NCI-H2029 (cell line): ENCODE measurements around the gene TIMM29.
"Not testable (repeated sequence)": the region's sequence is repeated elsewhere in the genome, so short reads cannot be mapped to it uniquely, and the experiment has no call there.

Experiments used
- DNase-seq: peaks from one replicate; lab custom pipeline; 2025; lab: John Stamatoyannopoulos, UW

TIMM29 gene

DNA sequence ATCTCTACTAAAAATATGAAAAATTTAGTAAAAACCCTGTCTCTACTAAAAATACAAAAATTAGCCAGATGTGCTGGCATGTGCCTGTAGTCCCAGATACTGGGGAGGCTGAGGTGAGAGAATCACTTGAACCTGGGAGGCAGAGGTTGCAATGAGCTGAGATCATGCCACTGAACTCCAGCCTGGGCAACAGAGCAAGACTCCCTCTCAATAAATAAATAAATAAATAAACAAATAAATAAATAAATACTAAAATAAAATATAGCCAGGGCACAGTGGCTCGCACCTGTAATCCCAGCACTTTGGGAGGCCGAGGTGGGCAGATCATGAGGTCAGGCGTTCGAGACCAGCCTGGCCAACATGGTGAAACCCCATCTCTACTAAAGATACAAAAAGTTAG is 14.8 kb downstream of the TIMM29 start:
- not testable (repeated sequence) for DNase-seq

DNA sequence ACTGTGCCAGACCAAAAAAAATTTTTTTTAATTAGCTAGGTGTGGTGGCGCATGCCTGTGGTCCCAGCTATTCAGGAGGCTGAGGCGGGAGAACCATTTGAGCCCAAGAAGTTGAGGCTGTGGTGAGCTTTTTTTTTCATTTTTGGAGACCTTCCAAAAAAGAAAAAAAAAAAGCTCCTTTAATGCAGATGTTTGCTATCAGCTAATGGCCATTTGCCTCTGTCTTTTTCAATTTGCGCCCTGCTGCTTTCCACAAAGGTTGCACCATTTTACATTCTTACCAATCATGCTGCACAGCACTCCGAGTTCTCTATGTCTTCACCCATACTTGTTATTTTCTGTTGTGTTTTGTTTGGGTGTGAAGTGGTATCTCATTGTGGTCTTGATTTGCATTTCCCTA is 16.7 kb downstream of the TIMM29 start:
- DNase-seq: no peak

DNA sequence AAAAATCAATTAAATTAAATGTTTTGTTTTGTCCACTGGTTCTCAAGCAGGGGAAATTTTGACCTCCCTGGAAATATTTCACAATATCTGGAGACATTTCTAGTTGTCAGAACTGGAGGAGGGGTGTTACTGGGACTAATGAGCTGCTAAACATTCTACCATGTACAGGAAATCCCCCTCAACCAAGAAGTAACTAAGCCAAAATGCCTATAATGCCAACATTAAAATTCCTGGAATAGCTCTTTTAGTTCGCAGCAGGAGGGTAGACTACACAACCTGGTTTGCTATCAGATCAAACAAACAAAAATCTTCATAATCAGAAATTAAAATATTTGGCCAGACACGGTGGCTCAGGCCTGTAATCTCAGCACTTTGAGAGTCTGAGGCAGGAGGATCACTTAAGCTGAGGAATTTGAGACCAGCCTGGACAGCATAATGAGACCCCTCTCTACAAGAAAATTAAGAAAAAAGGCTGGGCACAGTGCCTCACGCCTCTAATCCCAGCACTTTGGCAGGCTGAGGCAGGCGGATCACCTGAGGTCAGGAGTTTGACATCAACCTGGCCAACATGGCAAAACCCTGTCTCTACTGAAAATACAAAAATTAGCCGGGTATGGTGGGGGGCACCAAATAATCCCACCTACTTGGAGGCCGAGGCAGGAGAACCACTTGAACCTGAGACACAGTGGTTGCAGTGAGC is 18.5 kb downstream of the TIMM29 start:
- DNase-seq: no peak

- peak; percentile 62 for DNase-seq
Observed at GRCh38 chr19:10952809-10953208, 24.2 kb downstream of the TIMM29 start.

GRCh38 chr19:10959277-10959968 is 30.8 kb downstream of the TIMM29 start:
- not testable (repeated sequence) for DNase-seq

DNA sequence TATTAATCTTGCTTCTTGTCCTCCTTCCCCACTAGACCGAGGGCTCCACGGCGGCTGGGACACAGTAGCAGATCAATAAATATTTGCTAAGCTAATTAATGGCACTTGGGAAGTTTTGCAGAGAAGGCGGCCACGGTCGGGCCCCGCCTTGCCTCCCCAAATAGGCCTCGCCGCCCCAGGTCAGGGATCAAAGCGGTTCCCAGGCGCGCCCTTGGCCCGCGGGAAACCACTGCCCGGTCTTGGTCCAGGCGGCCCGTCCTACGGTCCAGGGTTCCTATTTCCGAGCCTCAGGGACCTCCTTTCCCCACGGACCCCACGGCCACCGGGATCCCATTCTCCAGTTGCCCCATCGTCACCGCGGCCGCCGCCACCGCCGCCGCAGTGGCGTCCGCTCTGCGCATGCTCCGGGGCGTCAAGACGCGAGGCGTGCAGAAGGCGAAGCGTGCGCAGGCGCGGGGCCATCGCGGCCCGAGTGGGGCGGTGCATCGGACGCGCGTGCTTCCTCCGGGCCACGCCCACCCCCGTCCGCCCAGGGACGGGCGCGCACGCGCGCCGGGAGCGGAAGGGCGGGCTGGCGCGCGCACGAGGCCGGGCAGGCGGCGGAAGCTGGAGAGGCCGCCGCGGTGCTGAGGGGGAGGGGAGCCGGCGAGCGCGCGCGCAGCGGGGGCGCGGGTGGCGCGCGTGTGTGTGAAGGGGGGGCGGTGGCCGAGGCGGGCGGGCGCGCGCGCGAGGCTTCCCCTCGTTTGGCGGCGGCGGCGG is 31.9 kb downstream of the TIMM29 start, which contains the start of gene SMARCA4:
TSS of gene SMARCA4 (plus strand) at position 717 of the 759 bp plus-strand sequence. CDS start 23,122 bp downstream, outside the sequence.
- DNase-seq: peak; percentile 94

- DNase-seq: no peak
Observed at GRCh38 chr19:10961073-10961860, 32.7 kb downstream of the TIMM29 start.

DNA sequence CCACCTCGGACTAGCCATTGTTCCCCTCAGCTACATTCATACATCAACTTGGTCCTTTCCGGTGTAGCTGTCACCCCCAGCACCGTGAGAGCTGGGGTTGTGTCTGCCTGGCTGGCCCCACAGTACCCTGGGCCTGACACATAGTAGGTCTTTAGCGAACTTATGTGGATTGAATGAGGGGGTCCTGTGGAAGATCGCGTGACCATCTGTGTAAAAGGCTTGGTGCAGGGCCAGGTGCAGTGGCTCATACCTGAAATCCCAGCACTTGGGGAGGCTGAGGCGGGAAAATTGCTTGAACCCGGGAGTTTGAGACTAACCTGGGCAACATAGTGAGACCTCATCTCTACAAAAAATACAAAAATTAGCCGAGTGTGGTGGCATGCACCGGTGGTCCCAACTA is 34.3 kb downstream of the TIMM29 start:
- no peak for DNase-seq

DNA sequence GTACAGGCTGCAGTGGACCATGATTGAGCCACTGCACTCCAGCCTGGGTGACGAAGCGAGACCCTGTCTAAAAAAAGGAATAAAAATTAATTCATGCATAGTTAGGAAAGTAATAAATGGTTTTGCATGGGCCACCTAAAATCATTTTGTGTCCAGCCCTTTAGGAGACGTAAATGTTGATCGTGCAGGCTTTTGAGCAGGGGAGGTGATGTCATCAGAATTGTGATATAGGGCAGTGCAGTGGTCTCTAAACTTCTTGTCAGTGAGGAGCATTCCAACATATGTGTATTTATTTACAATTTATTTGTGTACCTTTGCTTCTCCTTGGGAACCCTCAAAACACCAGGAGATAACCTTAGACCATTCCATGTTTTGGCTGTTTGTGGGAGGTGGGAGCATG is 35.3 kb downstream of the TIMM29 start:
- no peak for DNase-seq

DNA sequence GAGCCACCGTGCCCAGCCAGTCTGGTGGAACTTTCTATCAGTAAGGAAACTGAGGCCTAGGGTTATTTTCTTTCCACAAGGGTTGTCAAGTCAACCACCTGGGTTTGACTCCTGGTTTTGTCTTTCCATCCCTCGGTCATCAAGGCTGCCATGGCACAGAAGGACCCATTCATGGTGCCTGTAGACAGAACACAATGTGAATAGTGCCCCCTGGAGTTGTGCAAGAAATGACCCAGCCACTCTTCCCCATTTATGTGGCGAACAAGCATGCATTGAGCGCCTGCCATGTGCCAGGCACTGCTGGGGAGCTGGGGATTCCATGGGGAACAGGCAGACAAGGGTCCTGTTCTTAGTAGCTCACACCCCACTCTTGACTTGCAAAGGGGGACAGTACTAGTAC is 36.3 kb downstream of the TIMM29 start:
- DNase-seq: no peak

DNA sequence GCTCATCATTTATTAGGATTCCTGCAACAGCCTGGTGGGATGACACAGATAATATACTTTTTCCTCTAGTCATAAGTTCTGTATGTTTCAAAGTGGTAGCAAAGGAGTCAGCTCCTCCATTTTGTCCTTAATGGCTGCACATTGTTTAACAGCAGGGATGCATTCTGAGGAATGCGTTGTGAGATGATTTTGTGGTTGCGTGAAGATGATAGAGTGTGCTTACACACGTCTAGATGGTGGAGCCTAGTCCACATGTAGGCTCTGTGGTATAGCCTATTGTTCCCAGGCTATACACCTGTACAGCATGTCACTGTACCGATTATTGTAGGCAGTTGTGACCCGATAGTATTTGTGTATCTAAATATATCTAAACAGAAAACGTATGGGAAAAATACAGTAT is 36.8 kb downstream of the TIMM29 start:
- no peak for DNase-seq

GRCh38 chr19:10966809-10967208 is 38.2 kb downstream of the TIMM29 start:
- DNase-seq: no peak

DNA sequence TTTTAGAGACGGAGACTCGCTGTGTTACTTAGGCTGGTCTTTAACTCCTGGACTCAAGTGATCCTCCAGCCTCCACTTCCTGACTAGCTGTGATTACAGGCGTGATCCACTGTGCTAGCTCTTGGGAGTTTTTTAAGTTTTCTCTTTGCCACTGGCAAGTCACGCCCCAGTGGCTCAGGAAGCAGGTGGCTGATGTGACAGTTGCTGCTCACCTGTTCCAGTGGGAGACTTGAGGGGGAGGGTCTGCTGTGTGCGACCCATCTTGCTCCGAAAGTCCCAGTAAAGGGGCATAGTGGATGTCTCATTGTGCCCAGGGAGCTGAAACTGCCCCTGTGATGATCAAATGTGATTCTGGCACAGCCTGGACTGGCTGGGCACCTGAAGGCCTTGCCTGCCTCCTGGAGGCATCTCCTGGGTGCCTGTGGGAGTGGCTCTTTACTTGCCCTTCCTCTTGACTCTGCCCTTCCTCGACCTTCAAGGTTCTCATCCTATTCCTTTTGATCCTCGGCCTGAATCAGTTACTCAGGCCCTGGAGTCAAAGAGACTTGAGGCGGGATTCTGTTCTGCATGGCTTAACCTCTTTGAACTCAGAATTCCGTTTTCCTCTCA is 40.0 kb downstream of the TIMM29 start:
- no peak for DNase-seq

GRCh38 chr19:10971107-10971726 is 42.6 kb downstream of the TIMM29 start:
- no peak for DNase-seq

GRCh38 chr19:10975374-10976130 is 46.9 kb downstream of the TIMM29 start:
- DNase-seq: no peak

DNA sequence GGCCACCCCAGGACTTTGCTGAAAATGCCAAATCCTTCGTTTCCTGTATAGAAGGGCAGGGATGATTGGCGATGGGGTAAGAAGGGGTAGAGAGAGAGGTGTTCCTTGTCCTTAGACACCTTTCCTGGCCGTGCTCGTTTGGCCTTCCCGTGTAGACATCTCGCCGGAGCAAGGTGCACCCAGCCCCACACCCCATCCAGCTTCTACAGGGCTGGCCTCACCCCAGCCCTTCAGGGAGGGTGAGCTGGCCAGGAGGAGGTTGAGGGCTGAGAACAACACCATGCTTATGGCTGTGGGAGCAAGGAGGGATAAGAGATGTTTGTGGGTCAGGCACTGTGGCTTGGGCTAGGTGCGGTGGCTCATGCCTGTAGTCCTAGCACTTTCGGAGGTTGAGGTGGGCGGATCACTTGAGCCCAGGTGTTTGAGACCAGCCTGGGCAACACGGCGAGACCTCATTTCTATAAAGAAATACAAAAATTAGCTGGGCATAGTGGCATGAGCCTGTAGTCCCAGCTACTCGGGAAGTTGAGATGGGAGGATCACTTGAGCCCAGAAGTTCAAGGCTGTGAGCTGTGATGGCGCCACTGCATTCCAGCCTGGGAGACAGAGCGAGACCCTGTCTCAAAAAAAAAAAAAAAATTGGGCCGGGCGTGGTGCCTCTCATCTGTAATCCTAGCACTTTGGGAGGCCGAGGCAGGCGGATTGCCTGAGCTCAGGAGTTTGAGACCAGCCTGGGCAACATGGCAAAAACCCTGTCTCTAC is 47.7 kb downstream of the TIMM29 start:
- DNase-seq: no peak

- no peak for DNase-seq
Observed at GRCh38 chr19:10977742-10978092, 49.1 kb downstream of the TIMM29 start.
